Uterus (tissue), 4 donors: ENCODE results near the gene HOXB7. TPM values are rescaled to one million over a fixed set of nuclear protein-coding genes. Genes with fewer than 3 reads are reported as not detected.

Source experiments
- DNase-seq, 2 donors: peaks; one replicate each; pipeline ENCODE4 v3.0.0-alpha.2; 2019 to 2020
- H3K27ac ChIP-seq, 2 donors: fragments of 200-600 bp; sonication (generic); 1 replicate in 1 of 2; 2 replicates in 1 of 2; pipeline ENCODE4 v1.5.1; 2016 to 2018
- H3K27me3 ChIP-seq, 2 donors: fragments of 200-600 bp; sonication (generic); one replicate each; pipeline ENCODE4 v1.5.1; 2018 to 2019; ENCODE audit warnings: control low read depth in 1 of 2
- H3K36me3 ChIP-seq, 2 donors: fragments of 200-600 bp; sonication (generic); one replicate each; pipeline ENCODE4 v1.5.1; 2019; ENCODE audit warnings: control low read depth in 1 of 2
- H3K4me1 ChIP-seq, 2 donors: fragments of 200-600 bp; sonication (generic); one replicate each; pipeline ENCODE4 v1.5.1; 2018 to 2019; ENCODE audit warnings: control low read depth in 1 of 2
- H3K4me3 ChIP-seq, 2 donors: fragments of 200-600 bp; sonication (generic); 1 replicate in 1 of 2; 2 replicates in 1 of 2; pipeline ENCODE4 v1.5.1; 2018 to 2019; ENCODE audit warnings: mild to moderate bottlenecking in 1 of 2
- H3K9me3 ChIP-seq, 2 donors: fragments of 200-600 bp; sonication (generic); one replicate each; pipeline ENCODE4 v1.5.1; 2019; ENCODE audit warnings: control low read depth in 1 of 2
- CTCF ChIP-seq, 4 experiments: fragments of 200-600 bp in 2 of 4; fragments of 450-650 bp in 2 of 4; sonication (generic) in 2 of 4; IDR thresholded peaks; one replicate each; pipeline ENCODE4 v1.5.1; 2016 to 2019; ENCODE audit warnings: antibody characterized with exemption in 4 of 4, mild to moderate bottlenecking in 2 of 4, moderate library complexity in 1 of 4
- POLR2A ChIP-seq, 2 donors: fragments of 450-650 bp; IDR thresholded peaks; one replicate each; pipeline ENCODE4 v1.6.1; 2016; ENCODE audit warnings: antibody characterized with exemption in 2 of 2, mild to moderate bottlenecking in 1 of 2, moderate library complexity in 1 of 2
- intact Hi-C: fragments of 100-400 bp; cut with DNase I; formaldehyde crosslinking; loops from one replicate; pipeline ENCODE4 v1.15.1; 2023; ENCODE audit warnings: low total_unique reads
- total RNA-seq, 4 donors: library from RNA; depleted of rRNA in 3 of 4; stranded (reverse); fragments of >200 nt in 3 of 4; gene quantifications; one replicate each; pipeline versions ENCODE4 v1.1.0 to v1.2.4, GENCODE V29; 2014 to 2023
- donor health status: DM: yes; HTN: yes; CAD: no.

The HOXB7 gene
- total RNA-seq, 4 donors from 2014 or later, result 1.0 to 6.9 (median 3.5) TPM; not detected in 1

- Histone ChIP-seq H3K27ac (no peak overlapping the region), H3K4me1 (peaks cover 0 to 7% of the 10 kb centered on the region in 2 donors), H3K4me3 (no peak overlapping the region), H3K27me3 (peaks cover 9 to 78% of the 10 kb centered on the region in 2 donors), H3K9me3 (no peaks in the 10 kb centered on the region), H3K36me3 (no peaks in the 10 kb centered on the region)
- DNase-seq, result no peak
- intact Hi-C loops, result no loop called here
- TF ChIP-seq CTCF (IDR thresholded peaks at IDR 0.05) (no peak), POLR2A (IDR thresholded peaks at IDR 0.05) (peak in 1 of 2 donors; percentile 18)
These were observed 9.0 kb downstream of the HOXB7 start for GRCh38 chr17:48601539-48602425.

- DNase-seq, result no peak
- intact Hi-C loops, result no loop called here
- TF ChIP-seq POLR2A (IDR thresholded peaks at IDR 0.05) (no peak), CTCF (IDR thresholded peaks at IDR 0.05) (no peak)
- no peaks in the 10 kb centered on the region for H3K36me3 ChIP-seq
- H3K9me3 ChIP-seq, result no peaks in the 10 kb centered on the region
- peaks cover 0 to 7% of the 10 kb centered on the region in 2 donors for H3K4me1 ChIP-seq
- peaks cover 9 to 79% of the 10 kb centered on the region in 2 donors for H3K27me3 ChIP-seq
- no peak overlapping the region for H3K27ac ChIP-seq
- H3K4me3 ChIP-seq, result no peak overlapping the region
These were observed 9.6 kb downstream of the HOXB7 start for GRCh38 chr17:48601207-48601538.

GRCh38 chr17:48600244-48601098, 10.3 kb downstream of the HOXB7 start:
- no peak for TF ChIP-seq CTCF (IDR thresholded peaks at IDR 0.05)
- TF ChIP-seq POLR2A (IDR thresholded peaks at IDR 0.05), result no peak

GRCh38 chr17:48599354-48599753, 11.5 kb downstream of the HOXB7 start:
- no peak for DNase-seq
- H3K4me1 ChIP-seq, result peaks cover 0 to 7% of the 10 kb centered on the region in 2 donors
- H3K27ac ChIP-seq, result no peak overlapping the region
- no peak overlapping the region for H3K4me3 ChIP-seq
- TF ChIP-seq CTCF (IDR thresholded peaks at IDR 0.05) (no peak), POLR2A (IDR thresholded peaks at IDR 0.05) (no peak)
- H3K27me3 ChIP-seq, result peaks cover 9 to 75% of the 10 kb centered on the region in 2 donors
- no peaks in the 10 kb centered on the region for H3K36me3 ChIP-seq
- no peaks in the 10 kb centered on the region for H3K9me3 ChIP-seq
- intact Hi-C loops, result loop anchor here (10.0 kb wide), 1 partner anchor 255 kb away; no protein-coding TSS in a partner anchor

More at GRCh38 chr17:48600244-48601098, 10.3 kb downstream of the HOXB7 start:
- Histone ChIP-seq H3K27me3 (peaks cover 9 to 79% of the 10 kb centered on the region in 2 donors), H3K4me3 (no peak overlapping the region), H3K36me3 (no peaks in the 10 kb centered on the region), H3K27ac (no peak overlapping the region), H3K4me1 (peaks cover 0 to 7% of the 10 kb centered on the region in 2 donors), H3K9me3 (no peaks in the 10 kb centered on the region)
- intact Hi-C loops, result no loop called here
- no peak for DNase-seq
